ENCODE results near the gene GPALPP1.

DNA sequence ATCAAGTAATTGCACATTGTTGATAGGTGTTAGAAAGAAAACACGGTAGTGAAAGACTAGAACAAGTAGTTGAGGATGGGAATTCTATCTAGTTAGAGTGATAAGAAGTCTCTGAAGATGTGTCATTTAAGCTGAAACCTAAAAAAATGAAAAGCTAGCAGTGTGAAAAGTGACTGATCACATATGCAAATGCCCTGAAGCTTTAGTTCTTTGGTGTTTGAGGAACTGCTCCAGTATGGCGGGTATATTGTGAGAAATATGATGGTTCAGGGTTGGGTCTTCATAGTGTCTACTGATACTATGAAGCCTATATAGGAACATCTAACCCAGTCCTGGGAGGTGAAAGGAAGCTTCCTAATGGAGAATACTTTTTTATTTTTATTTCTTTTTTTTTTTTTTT, 45.0 kb downstream of the GPALPP1 start:
- TF ChIP-seq CEBPB (IDR thresholded peaks at IDR 0.05; ENCODE audit: low read depth, low read length) (no peak), RFX5 (IDR thresholded peaks at IDR 0.05; ENCODE audit: low read depth, low read length) (no peak), RAD21 (IDR thresholded peaks at IDR 0.05; ENCODE audit: low read length) (no peak), POLR2A (IDR thresholded peaks at IDR 0.05; ENCODE audit: low read depth, low read length) (no peak), SMC3 (IDR thresholded peaks at IDR 0.05; ENCODE audit: low read depth, low read length) (no peak), MAZ (IDR thresholded peaks at IDR 0.05; ENCODE audit: borderline replicate concordance, low read depth, low read length) (no peak), BHLHE40 (IDR thresholded peaks at IDR 0.05; ENCODE audit: low read depth, low read length) (no peak)
- TF ChIP-seq, protein P1, sequence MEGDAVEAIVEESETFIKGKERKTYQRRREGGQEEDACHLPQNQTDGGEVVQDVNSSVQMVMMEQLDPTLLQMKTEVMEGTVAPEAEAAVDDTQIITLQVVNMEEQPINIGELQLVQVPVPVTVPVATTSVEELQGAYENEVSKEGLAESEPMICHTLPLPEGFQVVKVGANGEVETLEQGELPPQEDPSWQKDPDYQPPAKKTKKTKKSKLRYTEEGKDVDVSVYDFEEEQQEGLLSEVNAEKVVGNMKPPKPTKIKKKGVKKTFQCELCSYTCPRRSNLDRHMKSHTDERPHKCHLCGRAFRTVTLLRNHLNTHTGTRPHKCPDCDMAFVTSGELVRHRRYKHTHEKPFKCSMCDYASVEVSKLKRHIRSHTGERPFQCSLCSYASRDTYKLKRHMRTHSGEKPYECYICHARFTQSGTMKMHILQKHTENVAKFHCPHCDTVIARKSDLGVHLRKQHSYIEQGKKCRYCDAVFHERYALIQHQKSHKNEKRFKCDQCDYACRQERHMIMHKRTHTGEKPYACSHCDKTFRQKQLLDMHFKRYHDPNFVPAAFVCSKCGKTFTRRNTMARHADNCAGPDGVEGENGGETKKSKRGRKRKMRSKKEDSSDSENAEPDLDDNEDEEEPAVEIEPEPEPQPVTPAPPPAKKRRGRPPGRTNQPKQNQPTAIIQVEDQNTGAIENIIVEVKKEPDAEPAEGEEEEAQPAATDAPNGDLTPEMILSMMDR (conservative IDR thresholded peaks at IDR 0.05; ENCODE audit: low read depth, low read length), result no peak
- TF ChIP-seq, protein P2, sequence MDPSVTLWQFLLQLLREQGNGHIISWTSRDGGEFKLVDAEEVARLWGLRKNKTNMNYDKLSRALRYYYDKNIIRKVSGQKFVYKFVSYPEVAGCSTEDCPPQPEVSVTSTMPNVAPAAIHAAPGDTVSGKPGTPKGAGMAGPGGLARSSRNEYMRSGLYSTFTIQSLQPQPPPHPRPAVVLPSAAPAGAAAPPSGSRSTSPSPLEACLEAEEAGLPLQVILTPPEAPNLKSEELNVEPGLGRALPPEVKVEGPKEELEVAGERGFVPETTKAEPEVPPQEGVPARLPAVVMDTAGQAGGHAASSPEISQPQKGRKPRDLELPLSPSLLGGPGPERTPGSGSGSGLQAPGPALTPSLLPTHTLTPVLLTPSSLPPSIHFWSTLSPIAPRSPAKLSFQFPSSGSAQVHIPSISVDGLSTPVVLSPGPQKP (IDR thresholded peaks at IDR 0.05; ENCODE audit: borderline replicate concordance, low read depth, low read length), result no peak

All from IMR-90 (cell line).